Uterus (tissue), 2 donors: ENCODE data around the gene SYT14.

ENCODE experiments used
- POLR2A ChIP-seq, 2 donors: fragments of 450-650 bp; IDR thresholded peaks; one replicate each; pipeline ENCODE4 v1.6.1; 2016; ENCODE audit warnings: antibody characterized with exemption in 2 of 2, mild to moderate bottlenecking in 1 of 2, moderate library complexity in 1 of 2
- TF ChIP-seq, protein P1 (sequence below), 4 experiments: fragments of 200-600 bp in 2 of 4; fragments of 450-650 bp in 2 of 4; sonication (generic) in 2 of 4; IDR thresholded peaks; one replicate each; pipeline ENCODE4 v1.5.1; 2016 to 2019; ENCODE audit warnings: antibody characterized with exemption in 4 of 4, mild to moderate bottlenecking in 2 of 4, moderate library complexity in 1 of 4

DNA sequence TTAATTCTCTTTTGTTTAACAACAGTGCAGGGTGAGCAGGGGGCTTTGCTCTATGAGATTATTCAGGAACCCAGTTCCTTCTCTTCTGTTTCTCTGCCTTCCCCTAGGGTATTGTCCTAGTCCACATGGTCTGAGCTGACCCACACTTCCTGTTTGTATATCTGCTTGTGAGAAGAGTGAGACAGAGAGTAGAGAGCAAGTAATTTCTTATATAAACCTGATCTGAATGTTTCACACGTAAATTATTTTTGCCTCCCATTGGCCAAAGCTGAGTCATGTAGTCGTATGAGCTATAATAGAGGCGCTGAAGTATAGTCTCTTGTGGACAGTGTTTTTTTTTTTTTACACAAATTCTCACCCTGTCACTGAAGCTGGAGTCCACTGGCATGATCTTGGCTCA is 160.3 kb downstream of the SYT14 start:
- TF ChIP-seq, protein P1, sequence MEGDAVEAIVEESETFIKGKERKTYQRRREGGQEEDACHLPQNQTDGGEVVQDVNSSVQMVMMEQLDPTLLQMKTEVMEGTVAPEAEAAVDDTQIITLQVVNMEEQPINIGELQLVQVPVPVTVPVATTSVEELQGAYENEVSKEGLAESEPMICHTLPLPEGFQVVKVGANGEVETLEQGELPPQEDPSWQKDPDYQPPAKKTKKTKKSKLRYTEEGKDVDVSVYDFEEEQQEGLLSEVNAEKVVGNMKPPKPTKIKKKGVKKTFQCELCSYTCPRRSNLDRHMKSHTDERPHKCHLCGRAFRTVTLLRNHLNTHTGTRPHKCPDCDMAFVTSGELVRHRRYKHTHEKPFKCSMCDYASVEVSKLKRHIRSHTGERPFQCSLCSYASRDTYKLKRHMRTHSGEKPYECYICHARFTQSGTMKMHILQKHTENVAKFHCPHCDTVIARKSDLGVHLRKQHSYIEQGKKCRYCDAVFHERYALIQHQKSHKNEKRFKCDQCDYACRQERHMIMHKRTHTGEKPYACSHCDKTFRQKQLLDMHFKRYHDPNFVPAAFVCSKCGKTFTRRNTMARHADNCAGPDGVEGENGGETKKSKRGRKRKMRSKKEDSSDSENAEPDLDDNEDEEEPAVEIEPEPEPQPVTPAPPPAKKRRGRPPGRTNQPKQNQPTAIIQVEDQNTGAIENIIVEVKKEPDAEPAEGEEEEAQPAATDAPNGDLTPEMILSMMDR (IDR thresholded peaks at IDR 0.05): no peak
- TF ChIP-seq POLR2A (IDR thresholded peaks at IDR 0.05): no peak
